ENCODE data around the gene NOP9. TPM values are rescaled to one million over a fixed set of nuclear protein-coding genes. Genes with fewer than 3 reads are reported as not detected.

Gene NOP9
- total RNA-seq, 1 donor from 2014 or later, result 23.2 TPM

DNA sequence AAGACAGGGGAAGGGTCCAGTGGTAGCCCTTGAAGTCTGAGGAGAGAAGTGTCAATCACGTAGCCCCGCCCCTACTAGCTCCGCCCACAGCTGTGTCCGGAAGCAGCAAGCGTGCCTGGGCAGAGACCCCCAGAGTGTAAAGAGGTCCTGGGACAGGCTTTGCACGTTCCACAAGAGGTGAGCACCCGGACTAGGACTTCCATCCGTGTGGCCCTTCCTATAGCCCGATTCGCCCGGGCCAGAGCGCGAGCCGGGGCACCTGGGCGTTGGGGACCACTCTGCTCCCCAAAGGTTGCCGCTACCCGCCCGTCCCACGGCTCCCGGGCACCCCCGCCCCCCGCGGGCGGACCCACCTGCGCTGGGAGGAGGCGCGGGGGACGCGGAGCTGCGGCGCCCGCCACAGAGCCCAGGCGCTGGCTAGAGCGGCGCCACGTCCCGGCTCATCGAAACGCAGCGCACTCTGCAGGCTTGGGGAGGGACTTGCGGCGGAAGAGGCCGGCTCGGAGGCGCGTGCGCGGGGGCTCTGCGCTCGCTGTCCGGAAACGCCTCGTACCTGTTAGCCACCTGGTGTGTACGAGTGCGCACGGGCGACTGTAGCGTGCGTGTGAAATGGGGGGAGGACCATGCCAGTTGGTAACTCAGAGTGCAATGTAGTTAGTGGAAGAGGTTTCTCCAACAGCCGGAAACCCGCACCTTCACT is 28.4 kb upstream of the NOP9 start, which contains the start of gene RABGGTA:
Gene RABGGTA (minus strand): TSS at position 464 of the 700 bp plus-strand sequence. CDS start 482 bp downstream, outside the sequence.
- Histone ChIP-seq H3K36me3 (ENCODE audit: control insufficient read depth, insufficient read depth, low read length) (peaks cover 27% of the 10 kb centered on the region), H3K27me3 (ENCODE audit: control insufficient read depth, insufficient read depth, low read length) (no peaks in the 10 kb centered on the region), H3K4me3 (ENCODE audit: low read depth, low read length) (peak within 1 kb of the TSS; percentile 82)
- DNase-seq (ENCODE audit: low read depth) (peak; percentile 78), FAIRE-seq (no peak)
- TF ChIP-seq, protein P1, sequence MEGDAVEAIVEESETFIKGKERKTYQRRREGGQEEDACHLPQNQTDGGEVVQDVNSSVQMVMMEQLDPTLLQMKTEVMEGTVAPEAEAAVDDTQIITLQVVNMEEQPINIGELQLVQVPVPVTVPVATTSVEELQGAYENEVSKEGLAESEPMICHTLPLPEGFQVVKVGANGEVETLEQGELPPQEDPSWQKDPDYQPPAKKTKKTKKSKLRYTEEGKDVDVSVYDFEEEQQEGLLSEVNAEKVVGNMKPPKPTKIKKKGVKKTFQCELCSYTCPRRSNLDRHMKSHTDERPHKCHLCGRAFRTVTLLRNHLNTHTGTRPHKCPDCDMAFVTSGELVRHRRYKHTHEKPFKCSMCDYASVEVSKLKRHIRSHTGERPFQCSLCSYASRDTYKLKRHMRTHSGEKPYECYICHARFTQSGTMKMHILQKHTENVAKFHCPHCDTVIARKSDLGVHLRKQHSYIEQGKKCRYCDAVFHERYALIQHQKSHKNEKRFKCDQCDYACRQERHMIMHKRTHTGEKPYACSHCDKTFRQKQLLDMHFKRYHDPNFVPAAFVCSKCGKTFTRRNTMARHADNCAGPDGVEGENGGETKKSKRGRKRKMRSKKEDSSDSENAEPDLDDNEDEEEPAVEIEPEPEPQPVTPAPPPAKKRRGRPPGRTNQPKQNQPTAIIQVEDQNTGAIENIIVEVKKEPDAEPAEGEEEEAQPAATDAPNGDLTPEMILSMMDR (IDR thresholded peaks at IDR 0.05; ENCODE audit: insufficient read depth, low read length, severe bottlenecking), result peak; percentile 91

DNA sequence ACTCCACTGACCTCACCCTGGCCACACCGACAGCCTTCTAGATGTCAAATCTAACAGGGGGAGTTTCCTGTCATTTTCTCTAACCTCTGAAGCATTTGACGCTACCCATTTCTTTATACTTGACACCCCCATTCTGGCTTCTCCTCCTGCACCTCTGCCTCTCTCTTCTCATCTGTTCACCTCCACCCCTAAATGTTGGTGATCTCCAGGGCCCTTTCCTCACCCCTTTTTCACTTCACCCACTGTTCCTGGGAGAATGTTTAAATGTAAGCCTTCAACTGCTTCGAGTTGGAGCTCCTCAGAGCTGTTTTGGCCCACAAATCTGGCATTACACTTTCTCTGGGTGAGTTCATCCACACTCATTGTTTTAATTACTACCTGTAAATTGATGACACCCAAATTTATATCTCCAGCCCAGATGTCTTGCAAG is 27.8 kb upstream of the NOP9 start:
- no peak for DNase-seq (ENCODE audit: low read depth)
- Histone ChIP-seq H3K4me3 (ENCODE audit: low read depth, low read length) (peak overlapping the region; percentile 82), H3K27me3 (ENCODE audit: control insufficient read depth, insufficient read depth, low read length) (no peaks in the 10 kb centered on the region), H3K36me3 (ENCODE audit: control insufficient read depth, insufficient read depth, low read length) (peaks cover 22% of the 10 kb centered on the region)
- FAIRE-seq, result no peak
- TF ChIP-seq, protein P1 (IDR thresholded peaks at IDR 0.05; ENCODE audit: insufficient read depth, low read length, severe bottlenecking), result no peak

DNA sequence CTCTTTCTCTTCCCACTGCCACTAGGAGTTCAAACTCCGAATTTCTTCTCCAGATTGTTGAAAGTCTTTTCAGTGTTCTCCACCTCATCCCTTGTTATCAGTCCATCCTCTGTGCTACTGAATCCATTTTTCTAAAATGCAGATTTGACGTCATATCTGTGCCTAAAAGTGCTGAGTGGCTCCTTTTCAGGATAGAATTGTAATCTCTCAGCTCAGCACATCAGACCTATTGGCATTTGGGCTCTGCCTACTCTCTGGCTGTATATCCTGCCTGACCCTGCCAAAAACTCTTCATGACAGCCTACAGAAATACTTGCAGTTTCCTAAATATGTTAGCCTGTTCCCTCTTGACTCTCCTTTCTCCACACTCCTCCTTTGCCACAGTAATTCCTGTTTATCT is 27.2 kb upstream of the NOP9 start:
- Histone ChIP-seq H3K27me3 (ENCODE audit: control insufficient read depth, insufficient read depth, low read length) (no peaks in the 10 kb centered on the region), H3K4me3 (ENCODE audit: low read depth, low read length) (no peak overlapping the region), H3K36me3 (ENCODE audit: control insufficient read depth, insufficient read depth, low read length) (peaks cover 18% of the 10 kb centered on the region)
- TF ChIP-seq, protein P1 (IDR thresholded peaks at IDR 0.05; ENCODE audit: insufficient read depth, low read length, severe bottlenecking), result no peak
- no peak for FAIRE-seq
- no peak for DNase-seq (ENCODE audit: low read depth)

DNA sequence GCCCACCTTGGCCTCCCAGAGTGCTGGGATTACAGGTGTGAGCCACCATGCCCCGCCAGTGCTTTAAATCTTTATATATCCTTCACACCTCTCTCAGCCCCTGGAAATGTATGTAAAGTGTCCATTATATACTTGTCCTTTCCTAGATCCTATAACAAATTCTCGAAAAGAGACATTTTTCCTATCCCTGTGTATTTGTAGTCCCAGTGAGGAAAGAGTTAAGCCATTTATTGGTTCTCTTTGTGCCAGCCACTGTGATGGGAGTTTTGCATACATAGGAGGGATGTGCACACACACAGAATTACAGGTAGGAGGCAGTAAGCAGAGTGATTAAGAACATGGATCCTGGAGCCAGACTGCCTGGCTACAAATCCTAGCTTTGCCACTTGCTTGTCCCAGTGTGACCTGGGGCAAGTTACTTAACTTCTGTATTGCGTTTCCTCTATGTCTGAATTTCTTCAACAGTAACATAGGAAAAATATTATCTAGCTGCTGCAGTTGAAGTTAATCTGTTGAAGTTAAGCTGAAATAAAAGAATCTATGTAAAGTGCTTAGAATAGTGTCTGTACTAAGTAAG is 26.1 kb upstream of the NOP9 start:
- TF ChIP-seq, protein P1 (IDR thresholded peaks at IDR 0.05; ENCODE audit: insufficient read depth, low read length, severe bottlenecking), result peak; percentile 50
- DNase-seq (ENCODE audit: low read depth), result peak; percentile 74
- H3K4me3 ChIP-seq (ENCODE audit: low read depth, low read length), result no peak overlapping the region
- no peak for FAIRE-seq
- H3K36me3 ChIP-seq (ENCODE audit: control insufficient read depth, insufficient read depth, low read length), result peaks cover 13% of the 10 kb centered on the region
- H3K27me3 ChIP-seq (ENCODE audit: control insufficient read depth, insufficient read depth, low read length), result no peaks in the 10 kb centered on the region

DNA sequence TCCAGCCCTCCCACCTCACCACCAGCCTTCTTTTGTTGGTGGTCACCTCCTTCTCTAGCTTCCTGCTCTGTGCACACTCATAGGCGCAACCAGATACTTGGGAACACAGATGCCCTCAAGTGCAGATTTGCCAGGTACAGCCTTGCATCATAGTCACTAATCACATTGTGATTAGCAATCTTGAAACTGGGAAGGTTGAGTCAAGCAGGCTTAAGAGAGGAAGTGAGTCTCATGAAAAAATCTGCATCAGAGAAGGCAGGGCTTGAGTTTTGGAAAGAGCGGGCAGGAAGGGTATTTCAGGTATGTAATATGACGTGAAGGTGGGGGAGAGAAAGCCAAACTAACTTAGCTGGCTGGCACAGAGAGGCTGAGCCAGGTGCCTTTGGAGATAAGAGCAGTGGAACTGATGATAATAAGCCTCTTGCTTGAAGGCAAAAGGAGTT is 25.5 kb upstream of the NOP9 start:
- H3K4me3 ChIP-seq (ENCODE audit: low read depth, low read length), result no peak overlapping the region
- TF ChIP-seq, protein P1 (IDR thresholded peaks at IDR 0.05; ENCODE audit: insufficient read depth, low read length, severe bottlenecking), result no peak
- H3K36me3 ChIP-seq (ENCODE audit: control insufficient read depth, insufficient read depth, low read length), result peaks cover 9% of the 10 kb centered on the region
- DNase-seq (ENCODE audit: low read depth), result peak; percentile 100
- FAIRE-seq, result peak; percentile 66
- H3K27me3 ChIP-seq (ENCODE audit: control insufficient read depth, insufficient read depth, low read length), result no peaks in the 10 kb centered on the region
